Nephron (organoid): ENCODE results near the gene CREBRF.
"Not testable (repeated sequence)": the region's sequence is repeated elsewhere in the genome, so short reads cannot be mapped to it uniquely, and the experiment has no call there.

ENCODE experiments used
- H3K27ac Mint-ChIP-seq, 3 experiments: 2 replicates each; pipeline ENCODE4 v1.8.0; 2020; ENCODE audit warnings: mixed read lengths in 3 of 3, mild to moderate bottlenecking in 2 of 3, moderate library complexity in 1 of 3
- H3K27me3 Mint-ChIP-seq: 2 replicates; pipeline ENCODE4 v1.8.0; 2021; ENCODE audit warnings: low read depth, mild to moderate bottlenecking, moderate library complexity, mixed read lengths
- H3K36me3 Mint-ChIP-seq: 2 replicates; pipeline ENCODE4 v1.8.0; 2020; ENCODE audit warnings: low read depth, mixed read lengths
- H3K4me1 Mint-ChIP-seq: 2 replicates; pipeline ENCODE4 v1.8.0; 2020; ENCODE audit warnings: mixed read lengths
- H3K4me3 Mint-ChIP-seq, 3 experiments: 2 replicates each; pipeline ENCODE4 v1.8.0; 2020; ENCODE audit warnings: mild to moderate bottlenecking in 3 of 3, mixed read lengths in 3 of 3, moderate library complexity in 2 of 3
- H3K9me3 Mint-ChIP-seq: 2 replicates; pipeline ENCODE4 v1.8.0; 2020; ENCODE audit warnings: mixed read lengths
- CTCF ChIP-seq, 3 experiments: fragments of 200-600 bp; sonication (generic); IDR thresholded peaks; one replicate each; pipeline ENCODE4 v1.5.0; 2021; ENCODE audit warnings: antibody characterized with exemption in 3 of 3; ENCODE audit not compliant: unreplicated experiment in 3 of 3

Gene CREBRF

GRCh38 chr5:173075970-173076369 is 19.8 kb downstream of the CREBRF start:
- H3K27me3 Mint-ChIP-seq, result no peaks in the 10 kb centered on the region
- no peaks in the 10 kb centered on the region for H3K9me3 Mint-ChIP-seq
- no peak for TF ChIP-seq CTCF (IDR thresholded peaks at IDR 0.05; ENCODE audit: unreplicated experiment in 3 of 3)
- H3K27ac Mint-ChIP-seq, result no peak overlapping the region
- peaks cover 10% of the 10 kb centered on the region for H3K36me3 Mint-ChIP-seq
- H3K4me3 Mint-ChIP-seq, result no peak overlapping the region
- no peaks in the 10 kb centered on the region for H3K4me1 Mint-ChIP-seq

GRCh38 chr5:173076471-173076870 is 20.3 kb downstream of the CREBRF start:
- H3K4me3 Mint-ChIP-seq, H3K9me3 Mint-ChIP-seq, H3K27ac Mint-ChIP-seq, H3K4me1 Mint-ChIP-seq, H3K27me3 Mint-ChIP-seq: not testable (repeated sequence)
- H3K36me3 Mint-ChIP-seq, result peaks cover 14% of the 10 kb centered on the region

- no peak for TF ChIP-seq CTCF (IDR thresholded peaks at IDR 0.05; ENCODE audit: unreplicated experiment in 3 of 3)
- H3K4me3 Mint-ChIP-seq, result no peak overlapping the region
- peaks cover 26% of the 10 kb centered on the region for H3K36me3 Mint-ChIP-seq
- H3K4me1 Mint-ChIP-seq, result no peaks in the 10 kb centered on the region
- no peaks in the 10 kb centered on the region for H3K9me3 Mint-ChIP-seq
- peaks cover 3% of the 10 kb centered on the region for H3K27me3 Mint-ChIP-seq
- H3K27ac Mint-ChIP-seq, result no peak overlapping the region
Observed at GRCh38 chr5:173078878-173079277, 22.7 kb downstream of the CREBRF start.

GRCh38 chr5:173089581-173089980 is 33.4 kb downstream of the CREBRF start:
- Mint-ChIP-seq H3K27ac (no peak overlapping the region), H3K4me1 (peaks cover 15% of the 10 kb centered on the region), H3K4me3 (no peak overlapping the region), H3K36me3 (peaks cover 35% of the 10 kb centered on the region), H3K27me3 (no peaks in the 10 kb centered on the region), H3K9me3 (no peaks in the 10 kb centered on the region)
- no peak for TF ChIP-seq CTCF (IDR thresholded peaks at IDR 0.05; ENCODE audit: unreplicated experiment in 3 of 3)

- H3K4me1 Mint-ChIP-seq, result peaks cover 15% of the 10 kb centered on the region
- no peak overlapping the region for H3K4me3 Mint-ChIP-seq
- H3K27me3 Mint-ChIP-seq, result no peaks in the 10 kb centered on the region
- H3K36me3 Mint-ChIP-seq, result peaks cover 33% of the 10 kb centered on the region
- H3K27ac Mint-ChIP-seq, result no peak overlapping the region
- TF ChIP-seq CTCF (IDR thresholded peaks at IDR 0.05; ENCODE audit: unreplicated experiment in 3 of 3), result no peak
- H3K9me3 Mint-ChIP-seq, result no peaks in the 10 kb centered on the region
Observed at GRCh38 chr5:173090639-173091038, 34.5 kb downstream of the CREBRF start.

GRCh38 chr5:173091981-173092380 is 35.8 kb downstream of the CREBRF start:
- H3K27ac Mint-ChIP-seq, result no peak overlapping the region
- no peaks in the 10 kb centered on the region for H3K27me3 Mint-ChIP-seq
- H3K4me3 Mint-ChIP-seq, result no peak overlapping the region
- no peak for TF ChIP-seq CTCF (IDR thresholded peaks at IDR 0.05; ENCODE audit: unreplicated experiment in 3 of 3)
- H3K4me1 Mint-ChIP-seq, result peaks cover 15% of the 10 kb centered on the region
- peaks cover 23% of the 10 kb centered on the region for H3K36me3 Mint-ChIP-seq
- H3K9me3 Mint-ChIP-seq, result no peaks in the 10 kb centered on the region
